Breast epithelium (tissue), 4 donors: ENCODE results near the gene DISP3. TPM values are rescaled to one million over a fixed set of nuclear protein-coding genes. Genes with fewer than 3 reads are reported as not detected.

Experiments used
- DNase-seq, 2 donors: peaks; one replicate each; pipeline ENCODE4 v3.0.0-alpha.2; 2019; ENCODE audit warnings: low spot score in 2 of 2
- H3K27ac ChIP-seq, 2 donors: fragments of 200-600 bp; sonication (generic) in 1 of 2; one replicate each; pipeline ENCODE4 v1.5.1; 2016 to 2019; ENCODE audit warnings: mild to moderate bottlenecking in 1 of 2
- H3K27me3 ChIP-seq, 2 donors: fragments of 200-600 bp; sonication (generic) in 1 of 2; one replicate each; pipeline versions ENCODE4 v1.5.1 to v1.6.0; 2017 to 2019; ENCODE audit warnings: control low read depth in 1 of 2, mild to moderate bottlenecking in 1 of 2
- H3K36me3 ChIP-seq: fragments of 200-600 bp; one replicate; pipeline ENCODE4 v1.5.1; 2019
- H3K4me1 ChIP-seq, 2 donors: fragments of 200-600 bp; sonication (generic); one replicate each; pipeline ENCODE4 v1.5.1; 2016 to 2019; ENCODE audit warnings: control low read depth in 1 of 2
- H3K4me3 ChIP-seq, 3 donors: fragments of 200-600 bp; sonication (generic); 1 replicate in 2 of 3; 2 replicates in 1 of 3; pipeline ENCODE4 v1.5.1; 2016 to 2019; ENCODE audit warnings: mild to moderate bottlenecking in 3 of 3, moderate library complexity in 2 of 3
- H3K9me3 ChIP-seq, 2 donors: fragments of 200-600 bp; sonication (generic) in 1 of 2; one replicate each; pipeline ENCODE4 v1.5.1; 2016 to 2019; ENCODE audit warnings: control low read depth in 1 of 2
- POLR2A ChIP-seq: fragments of 450-650 bp; IDR thresholded peaks from one replicate; pipeline ENCODE4 v1.6.1; 2016; ENCODE audit warnings: antibody characterized with exemption, mild to moderate bottlenecking, moderate library complexity
- POLR2AphosphoS5 ChIP-seq, 3 donors: sonication (generic); formaldehyde crosslinking; IDR thresholded peaks; one replicate each; pipeline ENCODE4 v1.6.1; 2017; ENCODE audit warnings: antibody characterized with exemption in 3 of 3
- intact Hi-C: fragments of 100-400 bp; cut with DNase I; formaldehyde crosslinking; loops from one replicate; pipeline ENCODE4 v1.15.1; 2023; ENCODE audit warnings: low total_unique reads
- total RNA-seq, 3 donors: library from RNA; depleted of rRNA; stranded (reverse); fragments of >200 nt; gene quantifications; one replicate each; pipeline ENCODE4 v1.1.0, GENCODE V29; 2016
- TF ChIP-seq, protein P1 (sequence below), 3 donors: fragments of 450-650 bp; IDR thresholded peaks; one replicate each; pipeline ENCODE4 v1.5.1; 2016 to 2017; ENCODE audit warnings: antibody characterized with exemption in 3 of 3, mild to moderate bottlenecking in 3 of 3, moderate library complexity in 3 of 3

DISP3 gene
- total RNA-seq, 3 donors from 2014 or later, result 0.88 TPM; not detected in 2

DNA sequence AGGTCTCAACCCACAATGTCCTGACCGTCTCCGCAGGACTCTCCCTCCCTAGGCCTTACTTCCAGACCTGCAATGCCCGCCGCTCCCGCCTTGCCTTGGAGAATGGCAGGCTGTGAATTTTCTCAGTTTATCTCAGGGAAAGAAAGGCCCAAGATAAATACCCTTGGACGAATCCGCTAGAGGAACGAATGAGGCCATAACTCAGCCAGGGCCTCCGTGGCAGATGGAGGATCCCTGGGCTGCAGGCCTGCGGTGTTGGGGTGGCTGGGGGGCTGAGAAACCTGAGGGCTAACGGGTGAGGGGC, 29.9 kb upstream of the DISP3 start:
- intact Hi-C loops, result no loop called here
- Histone ChIP-seq H3K27ac (no peak overlapping the region), H3K36me3 (no peaks in the 10 kb centered on the region), H3K9me3 (no peaks in the 10 kb centered on the region), H3K4me3 (no peak overlapping the region), H3K27me3 (peaks cover 0 to 24% of the 10 kb centered on the region in 2 donors), H3K4me1 (no peaks in the 10 kb centered on the region)
- TF ChIP-seq, protein P1, sequence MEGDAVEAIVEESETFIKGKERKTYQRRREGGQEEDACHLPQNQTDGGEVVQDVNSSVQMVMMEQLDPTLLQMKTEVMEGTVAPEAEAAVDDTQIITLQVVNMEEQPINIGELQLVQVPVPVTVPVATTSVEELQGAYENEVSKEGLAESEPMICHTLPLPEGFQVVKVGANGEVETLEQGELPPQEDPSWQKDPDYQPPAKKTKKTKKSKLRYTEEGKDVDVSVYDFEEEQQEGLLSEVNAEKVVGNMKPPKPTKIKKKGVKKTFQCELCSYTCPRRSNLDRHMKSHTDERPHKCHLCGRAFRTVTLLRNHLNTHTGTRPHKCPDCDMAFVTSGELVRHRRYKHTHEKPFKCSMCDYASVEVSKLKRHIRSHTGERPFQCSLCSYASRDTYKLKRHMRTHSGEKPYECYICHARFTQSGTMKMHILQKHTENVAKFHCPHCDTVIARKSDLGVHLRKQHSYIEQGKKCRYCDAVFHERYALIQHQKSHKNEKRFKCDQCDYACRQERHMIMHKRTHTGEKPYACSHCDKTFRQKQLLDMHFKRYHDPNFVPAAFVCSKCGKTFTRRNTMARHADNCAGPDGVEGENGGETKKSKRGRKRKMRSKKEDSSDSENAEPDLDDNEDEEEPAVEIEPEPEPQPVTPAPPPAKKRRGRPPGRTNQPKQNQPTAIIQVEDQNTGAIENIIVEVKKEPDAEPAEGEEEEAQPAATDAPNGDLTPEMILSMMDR (IDR thresholded peaks at IDR 0.05), result no peak
- no peak for TF ChIP-seq POLR2A
- DNase-seq, result no peak

DNA sequence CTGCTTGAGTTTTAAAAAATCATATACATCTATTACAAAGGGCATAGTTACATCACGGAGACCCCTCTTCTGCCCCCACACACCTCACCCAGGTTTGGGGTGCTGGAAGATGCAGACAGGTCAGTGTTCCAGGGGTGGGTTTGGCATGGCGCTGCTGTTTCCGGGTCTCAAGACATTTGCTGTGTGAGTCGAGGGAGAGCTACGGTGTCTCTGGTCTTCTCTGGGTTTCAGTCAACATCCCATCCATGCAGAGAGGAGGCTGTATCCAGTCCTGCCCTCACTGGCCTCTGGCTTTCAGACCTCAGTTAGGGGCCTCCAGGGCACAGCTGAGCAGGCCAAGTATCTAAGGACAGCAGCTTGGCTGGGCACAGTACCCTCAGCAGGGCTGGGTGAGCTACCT, 28.6 kb upstream of the DISP3 start:
- DNase-seq, result no peak
- intact Hi-C loops, result no loop called here
- TF ChIP-seq, protein P1 (IDR thresholded peaks at IDR 0.05), result no peak
- TF ChIP-seq POLR2A (no peak), POLR2AphosphoS5 (IDR thresholded peaks at IDR 0.05) (no peak)
- Histone ChIP-seq H3K27ac (no peak overlapping the region), H3K9me3 (no peaks in the 10 kb centered on the region), H3K4me3 (no peak overlapping the region), H3K27me3 (peaks cover 0 to 33% of the 10 kb centered on the region in 2 donors), H3K36me3 (no peaks in the 10 kb centered on the region), H3K4me1 (no peaks in the 10 kb centered on the region)

DNA sequence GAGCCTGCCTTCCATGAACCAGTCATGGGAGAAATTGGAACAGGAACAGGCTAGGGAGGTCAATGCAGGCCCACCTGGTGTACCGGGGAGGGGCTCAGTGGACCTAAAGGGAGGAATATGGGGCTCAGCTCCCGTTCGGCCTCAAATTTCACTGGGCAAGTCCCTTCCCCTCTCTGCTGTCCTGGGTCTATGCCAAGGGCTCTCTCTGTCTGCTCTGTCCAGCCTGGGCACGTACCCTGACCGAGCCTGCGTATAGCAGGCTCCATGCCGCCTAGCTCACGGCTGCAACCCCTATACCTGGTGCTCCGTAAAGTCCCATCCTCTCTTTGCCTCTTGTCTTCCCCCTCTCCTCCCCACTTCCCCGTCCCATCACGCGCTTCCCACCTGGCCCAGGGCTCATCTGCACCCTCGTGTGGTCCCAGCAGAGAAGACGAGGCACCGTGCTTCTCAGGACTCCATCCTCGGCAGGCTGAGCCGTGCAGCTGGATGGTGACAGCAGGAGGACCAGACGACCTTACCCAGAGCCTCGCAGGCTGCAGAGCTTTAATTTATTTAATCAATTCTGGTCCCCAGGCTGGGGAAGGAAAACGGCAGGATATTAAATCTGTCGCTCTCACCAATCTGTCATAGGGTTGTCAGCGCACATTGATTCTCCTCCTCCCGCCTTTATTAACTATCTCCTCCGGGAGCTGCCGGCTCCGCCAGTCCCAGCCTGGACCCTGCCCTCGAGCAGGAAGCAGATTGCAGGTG, 25.0 kb upstream of the DISP3 start:
- no peaks in the 10 kb centered on the region for H3K9me3 ChIP-seq
- H3K27me3 ChIP-seq, result peaks cover 0 to 37% of the 10 kb centered on the region in 2 donors
- no peaks in the 10 kb centered on the region for H3K4me1 ChIP-seq
- no peak for TF ChIP-seq POLR2A
- TF ChIP-seq, protein P1 (IDR thresholded peaks at IDR 0.05), result no peak
- no peak for TF ChIP-seq POLR2AphosphoS5 (IDR thresholded peaks at IDR 0.05)
- H3K27ac ChIP-seq, result no peak overlapping the region
- H3K4me3 ChIP-seq, result no peak overlapping the region
- no peaks in the 10 kb centered on the region for H3K36me3 ChIP-seq
- intact Hi-C loops, result no loop called here
- no peak for DNase-seq

DNA sequence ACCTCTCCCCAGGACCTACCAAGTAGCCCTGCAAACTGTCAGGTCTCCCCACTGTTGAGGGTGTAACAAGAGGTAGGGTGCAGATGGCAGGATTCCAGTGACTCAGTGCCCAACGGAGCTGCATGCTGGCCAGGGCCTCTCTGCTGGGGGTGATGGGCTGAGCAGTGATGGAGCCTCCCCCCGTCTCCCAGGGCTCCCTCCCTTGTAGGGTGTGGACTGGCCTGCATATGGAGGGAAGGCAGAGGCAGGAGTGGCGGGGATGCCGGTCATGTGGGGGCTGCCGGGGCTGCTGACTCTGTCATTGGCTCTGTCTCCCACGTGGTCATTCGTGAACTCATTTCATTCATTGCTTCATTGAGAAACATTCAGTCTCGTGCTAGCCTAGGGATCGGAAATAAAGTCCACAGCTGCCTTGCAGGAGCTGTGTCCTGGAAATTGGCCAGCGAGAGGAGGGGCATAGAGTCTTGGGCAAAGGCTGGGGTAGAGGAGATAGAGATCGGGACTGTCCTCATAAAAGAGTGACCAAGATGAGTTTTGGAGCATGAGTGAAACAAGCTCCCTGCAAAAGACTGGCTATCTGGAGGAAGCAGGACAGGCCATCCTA, 22.9 kb upstream of the DISP3 start:
- H3K4me1 ChIP-seq, result no peaks in the 10 kb centered on the region
- H3K27ac ChIP-seq, result no peak overlapping the region
- TF ChIP-seq, protein P1 (IDR thresholded peaks at IDR 0.05), result no peak
- no peak for TF ChIP-seq POLR2A
- H3K4me3 ChIP-seq, result no peak overlapping the region
- no peaks in the 10 kb centered on the region for H3K9me3 ChIP-seq
- no peaks in the 10 kb centered on the region for H3K36me3 ChIP-seq
- H3K27me3 ChIP-seq, result peaks cover 0 to 48% of the 10 kb centered on the region in 2 donors
- DNase-seq, result no peak
- intact Hi-C loops, result no loop called here

DNA sequence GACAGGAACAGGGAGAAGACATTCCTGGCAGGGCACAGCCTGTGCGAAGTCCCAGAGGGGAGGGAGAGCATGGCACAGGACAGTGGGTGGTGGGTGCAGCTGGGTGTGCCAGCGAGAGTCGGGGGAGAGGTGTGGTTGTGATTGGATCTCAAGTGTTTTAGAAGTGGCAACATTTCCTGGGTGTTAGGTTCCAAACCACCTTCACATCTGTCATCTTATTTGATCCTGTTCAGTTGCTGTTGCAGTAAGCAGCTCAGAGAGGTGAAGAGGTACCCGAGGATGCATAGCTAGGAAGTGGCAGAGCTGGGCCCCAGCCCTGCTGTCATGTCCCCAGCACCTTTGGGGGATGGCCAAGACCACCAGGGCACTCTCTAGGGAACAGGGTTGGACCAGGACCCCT, 22.0 kb upstream of the DISP3 start:
- Histone ChIP-seq H3K4me1 (no peaks in the 10 kb centered on the region), H3K9me3 (no peaks in the 10 kb centered on the region), H3K27ac (no peak overlapping the region), H3K27me3 (peaks cover 0 to 48% of the 10 kb centered on the region in 2 donors), H3K4me3 (no peak overlapping the region), H3K36me3 (no peaks in the 10 kb centered on the region)
- intact Hi-C loops, result no loop called here
- DNase-seq, result no peak
- no peak for TF ChIP-seq POLR2AphosphoS5 (IDR thresholded peaks at IDR 0.05)
- no peak for TF ChIP-seq POLR2A
- TF ChIP-seq, protein P1 (IDR thresholded peaks at IDR 0.05), result no peak
